Left cardiac atrium (tissue), 4 donors: ENCODE measurements around the gene PADI1. TPM values are rescaled to one million over a fixed set of nuclear protein-coding genes. Genes with fewer than 3 reads are reported as not detected.

Experiments
- ATAC-seq, 2 donors: fragments of 200-7000 bp; cut with Tn5 transposase; one replicate each; pipeline ENCODE4 v1.9.1; 2020; ENCODE audit warnings: mild to moderate bottlenecking in 2 of 2, moderate library complexity in 2 of 2
- DNase-seq: peaks from one replicate; pipeline ENCODE4 v3.0.0-alpha.2; 2020
- intact Hi-C, 2 donors: fragments of 100-400 bp; cut with DNase I; formaldehyde crosslinking; loops; one replicate each; pipeline versions ENCODE4 v1.14.1 to v1.15.1; 2022 to 2023
- total RNA-seq, 2 donors: library from RNA; stranded (reverse); fragmentation: NEBNext Ultra II Directional; extraction: Animal tissue kit (Norgen Biotek cat#: 25700); gene quantifications; one replicate each; pipeline ENCODE4 v1.2.1, GENCODE V29; 2021
- donor health status: DM: no; HTN: yes; CAD: no.
- donor health status: DM: no; HTN: yes; CAD: no; lungs with severe emphysema.
- donor health status: DM: yes; HTN: yes; CAD: no.
- donor health status: Dilated cardiomyopathy.

PADI1 gene
- total RNA-seq, 2 donors from 2014 or later: not detected

GRCh38 chr1:17193222-17194132 is 11.5 kb upstream of the PADI1 start:
- no peak for ATAC-seq
- DNase-seq: no peak
- intact Hi-C loops: no loop called here

GRCh38 chr1:17194133-17194475 is 10.8 kb upstream of the PADI1 start:
- intact Hi-C loops: no loop called here
- DNase-seq (no peak), ATAC-seq (no peak)

GRCh38 chr1:17194615-17195528 is 10.1 kb upstream of the PADI1 start:
- intact Hi-C loops: no loop called here
- ATAC-seq (no peak), DNase-seq (no peak)

GRCh38 chr1:17195731-17196130 is 9.2 kb upstream of the PADI1 start:
- ATAC-seq: no peak
- DNase-seq: no peak

GRCh38 chr1:17196496-17197185 is 8.3 kb upstream of the PADI1 start:
- DNase-seq (no peak), ATAC-seq (no peak)
- intact Hi-C loops: no loop called here

More at GRCh38 chr1:17195731-17196130, 9.2 kb upstream of the PADI1 start:
- intact Hi-C loops: no loop called here

- DNase-seq: no peak
Observed at GRCh38 chr1:17197696-17198095, 7.2 kb upstream of the PADI1 start.

GRCh38 chr1:17198476-17199258 is 6.3 kb upstream of the PADI1 start:
- intact Hi-C loops: no loop called here
- DNase-seq (no peak), ATAC-seq (no peak)

More at GRCh38 chr1:17197696-17198095, 7.2 kb upstream of the PADI1 start:
- intact Hi-C loops: no loop called here
- no peak for ATAC-seq

GRCh38 chr1:17199267-17200044 is 5.5 kb upstream of the PADI1 start:
- intact Hi-C loops: no loop called here
- DNase-seq (no peak), ATAC-seq (no peak)

- intact Hi-C loops: no loop called here
Observed at GRCh38 chr1:17200246-17200645, 4.7 kb upstream of the PADI1 start.

GRCh38 chr1:17200756-17201155 is 4.2 kb upstream of the PADI1 start:
- ATAC-seq: no peak
- no peak for DNase-seq
- intact Hi-C loops: no loop called here

More at GRCh38 chr1:17200246-17200645, 4.7 kb upstream of the PADI1 start:
- ATAC-seq (no peak), DNase-seq (no peak)

- intact Hi-C loops: no loop called here
- DNase-seq: no peak
Observed at GRCh38 chr1:17201201-17202021, 3.5 kb upstream of the PADI1 start.

GRCh38 chr1:17205652-17206051 is 724 bp downstream of the PADI1 start:
- DNase-seq: no peak
- intact Hi-C loops: no loop called here
- no peak for ATAC-seq

More at GRCh38 chr1:17201201-17202021, 3.5 kb upstream of the PADI1 start:
- no peak for ATAC-seq

GRCh38 chr1:17206196-17206595 is 1.3 kb downstream of the PADI1 start:
- ATAC-seq: no peak
- DNase-seq: no peak
- intact Hi-C loops: no loop called here

GRCh38 chr1:17207046-17207445 is 2.1 kb downstream of the PADI1 start:
- intact Hi-C loops: no loop called here
- ATAC-seq (peak; percentile 44 to 45), DNase-seq (peak; percentile 52)

GRCh38 chr1:17207540-17207939 is 2.6 kb downstream of the PADI1 start:
- no peak for DNase-seq
- intact Hi-C loops: no loop called here
- peak in 1 of 2 donors; percentile 31 for ATAC-seq

GRCh38 chr1:17207966-17208418 is 3.1 kb downstream of the PADI1 start:
- intact Hi-C loops: no loop called here
- DNase-seq: no peak
- ATAC-seq: peak in 1 of 2 donors; percentile 21

- ATAC-seq: no peak
- DNase-seq: no peak
- intact Hi-C loops: no loop called here
Observed at GRCh38 chr1:17208546-17208945, 3.6 kb downstream of the PADI1 start.
